SHP77 treated with DMSO at 0.1 percent for 48 hours (cell line): ENCODE data around the gene COMMD9.

Experiments used
- DNase-seq: peaks from one replicate; lab custom pipeline; 2025; lab: John Stamatoyannopoulos, UW

COMMD9 gene

DNA sequence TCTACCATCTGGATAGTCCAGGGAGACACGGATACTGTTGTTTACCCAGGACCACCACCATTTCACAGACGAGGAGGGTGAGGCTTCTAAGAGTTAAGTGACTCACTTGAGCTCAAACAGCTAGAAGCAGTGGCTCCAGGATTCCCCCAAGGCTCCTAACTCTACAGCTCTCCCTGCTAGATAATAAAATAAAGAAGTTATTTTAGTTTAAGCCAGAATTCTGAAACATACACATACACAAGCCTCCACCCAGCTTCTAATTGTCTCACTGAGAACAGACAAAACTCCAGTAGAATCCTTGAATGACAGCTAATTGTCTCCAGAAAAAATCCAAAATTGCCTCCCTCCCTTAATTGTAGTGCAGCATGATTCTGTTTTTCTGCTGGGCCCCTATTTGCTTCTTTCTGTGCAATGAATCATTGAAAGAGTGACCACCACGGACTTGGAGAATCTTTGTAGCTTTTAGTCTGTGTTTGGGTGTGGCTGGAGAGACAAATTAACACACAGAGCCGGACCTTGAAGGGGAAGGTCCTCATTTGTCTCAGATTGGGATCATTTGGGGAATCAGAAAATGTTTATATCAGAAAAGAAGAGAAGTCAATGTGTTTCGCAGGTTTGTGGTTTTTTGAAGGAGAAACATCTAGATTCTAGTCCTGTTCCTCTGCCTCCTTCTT lies 64.9 kb downstream of the COMMD9 start:
- DNase-seq: no peak

- DNase-seq: no peak
These were observed 66.2 kb downstream of the COMMD9 start for GRCh38 chr11:36222831-36223635.
